Lower leg skin (tissue), 4 donors: ENCODE measurements around the gene GH2. TPM values are rescaled to one million over a fixed set of nuclear protein-coding genes. Genes with fewer than 3 reads are reported as not detected.

Experiments
- DNase-seq, 2 donors: peaks; one replicate each; pipeline ENCODE4 v3.0.0-alpha.2; 2019; ENCODE audit warnings: low spot score in 2 of 2
- H3K4me3 ChIP-seq: fragments of 200-600 bp; sonication (generic); 2 replicates; pipeline ENCODE4 v1.5.1; 2017; ENCODE audit warnings: mild to moderate bottlenecking, low read depth; ENCODE audit not compliant: poor library complexity, severe bottlenecking
- POLR2A ChIP-seq, 2 donors: fragments of 450-650 bp; IDR thresholded peaks; one replicate each; pipeline ENCODE4 v1.6.1; 2016 to 2017; ENCODE audit warnings: antibody characterized with exemption in 2 of 2, mild to moderate bottlenecking in 1 of 2, moderate library complexity in 1 of 2
- WGBS, 2 donors: methylation state at CpG; one replicate each; pipeline ENCODE4 v1.1.5; 2018; 5-methylcytosine and 5-hydroxymethylcytosine counted together
- intact Hi-C: fragments of 100-400 bp; cut with DNase I; formaldehyde crosslinking; loops from one replicate; pipeline ENCODE4 v1.15.0; 2023; ENCODE audit warnings: low total_unique reads
- total RNA-seq, 4 donors: library from RNA; depleted of rRNA; stranded (reverse); fragments of >200 nt; gene quantifications; one replicate each; pipeline ENCODE4 v1.1.0, GENCODE V29; 2016
- TF ChIP-seq, protein P1 (sequence below), 3 donors: fragments of 450-650 bp; IDR thresholded peaks; one replicate each; pipeline ENCODE4 v1.5.1; 2016; ENCODE audit warnings: antibody characterized with exemption in 3 of 3, mild to moderate bottlenecking in 3 of 3, moderate library complexity in 2 of 3

Gene GH2
- total RNA-seq, 4 donors from 2014 or later = not detected

DNA sequence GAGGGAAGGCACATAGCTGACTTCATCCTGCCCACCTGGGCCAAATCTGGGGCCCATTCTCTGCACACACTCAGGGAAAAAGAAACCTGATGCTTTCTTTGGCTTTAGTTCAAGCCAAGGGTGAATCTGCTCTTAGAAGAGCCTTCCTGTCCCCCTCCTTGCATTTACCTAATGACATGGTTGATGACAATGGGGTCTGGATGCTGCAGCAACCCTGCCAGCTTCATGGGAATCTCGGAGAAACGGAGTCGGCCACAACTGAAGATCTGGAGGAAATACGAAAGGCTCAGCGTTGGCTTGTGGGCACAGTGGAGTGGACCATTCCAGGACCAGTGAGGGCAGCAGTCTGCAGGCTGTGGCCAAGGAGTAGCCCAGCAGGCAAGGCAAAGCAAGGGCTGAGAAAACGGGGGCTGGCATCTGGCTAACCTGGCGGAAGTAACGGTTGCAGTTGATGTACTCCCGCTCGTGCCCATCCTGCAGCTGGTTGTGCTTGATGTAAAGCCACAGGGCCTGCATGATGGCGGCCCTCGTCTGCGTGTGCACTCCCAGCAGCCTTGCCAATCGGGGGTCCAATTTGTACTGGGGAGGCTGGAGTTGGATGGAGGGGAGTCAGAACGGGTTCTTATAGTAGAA lies 47.9 kb downstream of the GH2 start:
- no peak overlapping the region for H3K4me3 ChIP-seq
- TF ChIP-seq, protein P1, sequence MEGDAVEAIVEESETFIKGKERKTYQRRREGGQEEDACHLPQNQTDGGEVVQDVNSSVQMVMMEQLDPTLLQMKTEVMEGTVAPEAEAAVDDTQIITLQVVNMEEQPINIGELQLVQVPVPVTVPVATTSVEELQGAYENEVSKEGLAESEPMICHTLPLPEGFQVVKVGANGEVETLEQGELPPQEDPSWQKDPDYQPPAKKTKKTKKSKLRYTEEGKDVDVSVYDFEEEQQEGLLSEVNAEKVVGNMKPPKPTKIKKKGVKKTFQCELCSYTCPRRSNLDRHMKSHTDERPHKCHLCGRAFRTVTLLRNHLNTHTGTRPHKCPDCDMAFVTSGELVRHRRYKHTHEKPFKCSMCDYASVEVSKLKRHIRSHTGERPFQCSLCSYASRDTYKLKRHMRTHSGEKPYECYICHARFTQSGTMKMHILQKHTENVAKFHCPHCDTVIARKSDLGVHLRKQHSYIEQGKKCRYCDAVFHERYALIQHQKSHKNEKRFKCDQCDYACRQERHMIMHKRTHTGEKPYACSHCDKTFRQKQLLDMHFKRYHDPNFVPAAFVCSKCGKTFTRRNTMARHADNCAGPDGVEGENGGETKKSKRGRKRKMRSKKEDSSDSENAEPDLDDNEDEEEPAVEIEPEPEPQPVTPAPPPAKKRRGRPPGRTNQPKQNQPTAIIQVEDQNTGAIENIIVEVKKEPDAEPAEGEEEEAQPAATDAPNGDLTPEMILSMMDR (IDR thresholded peaks at IDR 0.05) = no peak
- no peak for TF ChIP-seq POLR2A (IDR thresholded peaks at IDR 0.05)
- intact Hi-C loops = no loop called here
- WGBS, 2 donors = 82 to 87% methylated on average over 15 of the region's 15 CpGs
- DNase-seq = no peak

DNA sequence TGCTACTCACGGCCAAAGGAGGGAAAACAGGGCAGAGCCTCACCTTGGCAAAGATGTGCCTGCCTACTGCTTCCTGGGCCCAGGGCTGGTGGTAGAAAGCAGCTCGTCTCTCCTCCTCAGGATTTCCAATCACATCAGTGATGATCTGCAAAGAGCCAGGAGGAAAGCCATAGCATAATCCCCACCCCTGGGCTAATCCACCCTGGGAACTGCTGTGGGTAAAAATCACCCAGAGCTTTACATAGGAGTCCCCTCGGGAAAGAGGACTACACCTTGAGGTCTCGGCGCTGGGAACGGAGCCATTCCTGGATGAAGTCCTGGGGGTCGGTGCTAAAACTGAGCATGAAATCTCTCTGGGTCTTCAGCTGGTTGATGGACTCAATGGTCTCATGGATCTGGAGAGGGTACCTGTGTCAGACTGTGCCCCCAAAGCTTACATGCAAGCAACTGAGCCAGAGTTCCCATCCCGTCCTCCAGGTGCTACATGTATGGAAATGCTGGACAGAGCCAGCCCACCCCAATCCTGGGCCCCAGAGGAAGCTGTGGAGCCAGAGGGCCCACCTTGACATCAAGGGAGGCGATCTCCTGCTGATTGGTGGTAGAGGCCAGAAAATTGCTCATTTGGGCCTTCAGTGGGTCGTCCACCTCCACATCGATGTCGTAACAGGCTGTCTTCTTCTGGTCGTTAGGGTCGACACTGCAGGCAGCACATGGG lies 48.6 kb downstream of the GH2 start:
- intact Hi-C loops = no loop called here
- TF ChIP-seq, protein P1 (IDR thresholded peaks at IDR 0.05) = no peak
- TF ChIP-seq POLR2A (IDR thresholded peaks at IDR 0.05) = no peak
- DNase-seq = no peak
- WGBS, 2 donors = 79 to 82% methylated on average over 14 of the region's 14 CpGs
- no peak overlapping the region for H3K4me3 ChIP-seq

DNA sequence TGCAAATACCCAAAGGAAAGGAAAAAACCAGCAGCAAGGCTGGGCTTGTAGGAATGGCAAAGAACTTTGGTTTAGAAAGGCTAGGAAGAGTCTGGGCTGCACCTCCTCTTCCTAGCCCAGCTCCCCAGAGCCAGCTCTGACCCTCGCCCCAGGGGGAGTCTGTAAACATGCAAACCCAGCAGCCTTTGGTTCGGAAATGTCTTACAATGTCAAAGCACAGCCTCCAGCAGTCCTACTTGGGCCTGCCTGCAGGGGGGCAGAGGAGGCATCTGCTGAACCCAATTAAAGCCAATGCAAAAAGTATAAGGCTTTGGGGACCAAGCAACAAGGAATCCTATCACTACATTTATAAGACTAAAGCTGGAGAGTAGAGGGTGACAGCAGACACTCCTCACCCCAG lies 49.3 kb downstream of the GH2 start:
- DNase-seq = no peak
- no peak overlapping the region for H3K4me3 ChIP-seq
- WGBS, 2 donors = 63 to 71% methylated on average over 2 of the region's 2 CpGs
- intact Hi-C loops = no loop called here
- TF ChIP-seq POLR2A (IDR thresholded peaks at IDR 0.05) = no peak

DNA sequence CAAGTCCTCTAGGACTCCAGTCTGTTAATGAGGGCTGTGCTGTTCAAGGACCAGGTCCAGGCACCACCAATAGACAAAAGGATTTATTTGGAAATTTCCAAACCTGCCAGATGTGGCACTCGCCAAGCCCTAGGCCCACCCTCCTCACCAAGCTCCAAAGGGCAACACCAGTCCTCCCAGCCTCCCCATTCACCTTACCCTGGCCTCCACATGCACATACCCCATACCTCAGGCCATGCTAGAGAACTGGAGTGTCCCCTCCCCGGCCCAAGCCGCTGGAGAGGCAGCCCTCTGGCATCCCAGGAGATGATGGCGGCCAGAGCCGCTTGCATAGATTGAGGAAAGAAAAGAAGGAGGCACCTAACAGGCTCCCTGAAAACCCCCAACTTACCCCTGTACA lies 49.7 kb downstream of the GH2 start:
- DNase-seq = no peak
- H3K4me3 ChIP-seq = no peak overlapping the region
- TF ChIP-seq POLR2A (IDR thresholded peaks at IDR 0.05) = no peak
- TF ChIP-seq, protein P1 (IDR thresholded peaks at IDR 0.05) = no peak
- WGBS, 2 donors = 70 to 75% methylated on average over 5 of the region's 5 CpGs
- intact Hi-C loops = no loop called here

DNA sequence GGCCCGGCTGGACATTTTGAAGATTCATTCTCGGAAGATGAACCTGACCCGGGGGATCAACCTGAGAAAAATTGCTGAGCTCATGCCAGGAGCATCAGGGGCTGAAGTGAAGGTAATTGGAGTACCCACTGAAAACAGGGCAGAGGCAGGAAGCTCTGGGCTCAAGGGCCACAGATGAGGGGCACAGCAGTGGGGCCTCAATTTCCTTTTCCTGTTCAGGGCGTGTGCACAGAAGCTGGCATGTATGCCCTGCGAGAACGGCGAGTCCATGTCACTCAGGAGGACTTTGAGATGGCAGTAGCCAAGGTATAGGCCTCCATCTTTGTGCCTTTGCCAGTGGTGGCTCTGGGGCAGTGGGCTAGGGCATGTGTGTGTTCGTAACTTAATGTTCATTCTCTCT lies 50.2 kb downstream of the GH2 start:
- H3K4me3 ChIP-seq = no peak overlapping the region
- 54 to 79% methylated on average over 8 of the region's 8 CpGs for WGBS, 2 donors
- no peak for TF ChIP-seq POLR2A (IDR thresholded peaks at IDR 0.05)
- TF ChIP-seq, protein P1 (IDR thresholded peaks at IDR 0.05) = no peak
- intact Hi-C loops = no loop called here
- no peak for DNase-seq

DNA sequence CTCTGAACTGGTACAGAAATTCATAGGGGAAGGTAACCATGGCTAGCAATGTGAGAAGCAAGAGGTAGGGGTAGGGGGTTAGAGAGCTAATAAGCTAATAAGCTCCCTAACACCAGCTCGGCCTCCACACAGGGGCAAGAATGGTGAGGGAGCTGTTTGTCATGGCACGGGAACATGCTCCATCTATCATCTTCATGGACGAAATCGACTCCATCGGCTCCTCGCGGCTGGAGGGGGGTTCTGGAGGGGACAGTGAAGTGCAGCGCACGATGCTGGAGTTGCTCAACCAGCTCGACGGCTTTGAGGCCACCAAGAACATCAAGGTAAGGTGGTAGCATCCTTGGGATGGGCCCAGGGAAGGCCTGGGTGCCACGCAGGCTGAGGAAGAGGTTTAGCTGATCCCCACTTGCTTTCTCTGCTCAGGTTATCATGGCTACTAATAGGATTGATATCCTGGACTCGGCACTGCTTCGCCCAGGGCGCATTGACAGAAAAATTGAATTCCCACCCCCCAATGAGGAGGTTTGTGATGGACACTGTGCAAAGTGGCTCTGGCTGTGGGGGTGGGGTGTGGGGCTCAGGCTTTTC lies 50.7 kb downstream of the GH2 start:
- WGBS, 2 donors = 72 to 74% methylated on average over 15 of the region's 15 CpGs
- no peak for TF ChIP-seq POLR2A (IDR thresholded peaks at IDR 0.05)
- TF ChIP-seq, protein P1 (IDR thresholded peaks at IDR 0.05) = no peak
- H3K4me3 ChIP-seq = no peak overlapping the region
- no peak for DNase-seq
- intact Hi-C loops = no loop called here
